HG02763 (cell line): ENCODE measurements around the gene QDPR.
"Not testable (repeated sequence)": the region's sequence is repeated elsewhere in the genome, so short reads cannot be mapped to it uniquely, and the experiment has no call there.

Experiments used
- ATAC-seq: cut with Tn5 transposase; IDR thresholded peaks from one replicate; pipeline ENCODE4 v1.9.1; 2021; ENCODE audit warnings: mild to moderate bottlenecking, moderate library complexity; ENCODE audit not compliant: unreplicated experiment

The QDPR gene

DNA sequence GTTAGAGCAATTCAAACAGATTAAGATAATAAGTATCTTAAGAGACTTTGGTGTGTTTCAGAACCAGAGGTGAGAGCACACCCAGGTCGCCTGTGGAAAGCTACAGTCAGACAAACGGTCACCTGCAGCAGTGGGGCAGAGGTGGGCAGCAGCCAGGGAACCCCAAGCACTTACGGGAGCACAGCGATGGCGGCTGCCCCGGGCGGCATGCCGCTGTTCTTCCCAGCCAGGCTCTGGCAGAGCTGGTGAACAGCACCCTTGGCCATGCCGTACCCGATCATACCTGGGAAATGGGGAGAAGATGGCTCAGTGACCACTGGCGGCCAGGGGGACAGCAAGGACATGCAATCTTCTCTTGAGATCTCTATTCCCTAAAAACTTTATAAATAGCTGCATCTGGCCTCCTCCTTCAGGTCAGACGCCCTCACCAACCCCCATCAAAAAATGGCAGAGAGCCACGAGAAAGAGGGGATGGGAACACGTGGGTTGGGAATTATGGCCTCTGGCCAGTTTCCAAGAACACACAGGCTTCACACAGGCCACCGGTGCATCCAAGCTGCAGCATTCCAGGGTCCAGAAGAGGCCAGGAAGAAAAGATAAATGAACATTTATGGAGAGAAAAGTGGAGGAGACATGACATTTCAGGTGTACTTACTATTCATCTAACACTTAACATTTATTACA, 19.7 kb downstream of the QDPR start:
- ATAC-seq = no peak

DNA sequence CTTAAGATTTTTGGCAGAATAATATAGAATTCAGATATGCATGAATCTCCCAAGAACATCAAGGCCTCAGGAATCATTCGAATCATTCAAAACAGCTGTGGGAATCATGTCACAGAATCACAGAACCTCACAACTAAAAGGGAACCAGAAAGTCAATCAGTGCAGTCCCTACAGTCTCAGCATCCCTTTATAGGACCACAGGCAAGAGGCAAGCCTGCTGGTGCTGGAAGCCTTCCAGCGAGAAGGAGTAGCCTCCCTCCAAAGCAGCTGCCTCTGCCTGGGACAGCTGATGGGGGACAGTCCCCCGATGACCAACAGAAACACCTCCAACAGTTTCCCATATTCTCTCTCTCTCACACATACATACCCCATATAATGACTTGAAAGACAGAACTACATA, 20.7 kb downstream of the QDPR start:
- ATAC-seq = no peak

DNA sequence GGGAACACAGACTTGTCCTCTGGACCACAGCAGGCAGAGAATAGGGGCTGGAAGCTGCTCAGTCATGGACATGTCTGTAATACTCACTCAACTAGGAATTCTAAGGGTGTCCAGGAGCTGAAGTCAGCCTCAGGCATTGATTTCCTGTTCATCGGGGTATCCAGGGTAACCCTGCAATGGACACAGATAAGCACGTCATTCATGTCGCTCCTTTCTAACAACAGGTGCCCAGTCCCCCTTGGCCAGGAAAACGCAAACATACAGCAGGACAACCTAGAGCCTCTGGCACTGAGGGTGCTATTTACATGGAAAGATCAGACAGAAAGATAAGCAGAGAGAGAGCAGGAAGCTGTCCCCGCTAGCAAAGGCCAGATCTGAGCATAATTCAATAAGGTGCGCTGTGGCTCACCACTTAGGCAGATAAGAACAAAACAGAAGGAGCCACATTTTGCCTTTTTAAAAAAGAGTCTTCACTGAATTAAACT, 21.3 kb downstream of the QDPR start:
- no peak for ATAC-seq

DNA sequence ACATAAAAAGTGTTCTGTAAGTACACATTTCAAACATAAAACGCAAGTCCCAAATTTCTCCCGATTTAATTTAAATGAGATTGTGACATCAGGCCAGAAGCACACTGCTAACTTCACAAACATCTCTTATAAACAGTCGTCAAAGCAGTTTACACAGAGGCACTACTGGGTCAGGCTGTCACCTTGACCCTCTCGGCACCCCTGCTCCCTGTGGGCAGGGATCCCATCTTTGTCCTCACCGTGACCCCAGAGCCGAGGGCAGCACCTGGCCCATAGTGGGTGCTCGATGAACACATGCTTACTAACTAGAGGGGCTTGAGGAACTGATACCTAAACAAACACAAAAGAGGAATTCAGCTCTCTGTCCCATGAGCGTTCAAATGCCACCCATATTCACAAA, 22.2 kb downstream of the QDPR start:
- no peak for ATAC-seq

DNA sequence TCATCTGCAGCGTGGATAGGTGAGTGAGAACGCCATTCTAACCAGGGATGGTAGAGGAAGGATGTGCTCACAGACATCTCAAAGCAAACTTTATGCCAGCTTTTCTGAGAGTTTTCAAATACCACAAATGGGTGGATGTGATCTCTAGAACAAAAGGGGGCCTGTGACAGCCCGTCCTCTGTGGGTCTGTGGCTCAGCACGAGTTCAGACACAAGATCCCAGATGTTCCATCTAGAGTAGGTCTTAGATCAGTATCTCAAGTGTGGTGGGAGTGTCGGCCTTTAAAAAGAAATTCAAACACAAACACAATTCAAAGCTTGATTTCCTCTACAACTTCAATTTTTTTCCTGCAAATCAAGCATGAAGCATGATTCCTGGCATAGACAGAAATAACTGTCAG, 22.8 kb downstream of the QDPR start:
- ATAC-seq = no peak

DNA sequence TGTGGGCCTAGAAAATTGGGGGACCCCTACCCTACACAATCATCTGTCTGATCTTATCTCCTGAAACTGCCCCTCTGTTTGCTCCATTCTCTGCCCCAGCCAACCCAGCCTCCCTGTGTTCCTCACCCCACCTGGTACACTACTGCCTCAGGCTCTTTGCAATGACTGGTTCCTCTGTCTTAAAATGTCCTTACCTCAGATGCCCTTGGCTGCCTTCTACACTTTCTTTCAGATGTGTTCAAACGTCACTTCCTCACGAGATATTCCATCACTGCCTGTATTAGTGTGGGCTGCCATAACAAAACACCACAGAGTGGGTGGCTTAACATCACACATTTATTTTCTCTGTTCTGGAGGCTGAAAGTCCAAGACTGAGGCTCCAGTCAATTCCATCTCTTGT, 29.2 kb downstream of the QDPR start:
- no peak for ATAC-seq

DNA sequence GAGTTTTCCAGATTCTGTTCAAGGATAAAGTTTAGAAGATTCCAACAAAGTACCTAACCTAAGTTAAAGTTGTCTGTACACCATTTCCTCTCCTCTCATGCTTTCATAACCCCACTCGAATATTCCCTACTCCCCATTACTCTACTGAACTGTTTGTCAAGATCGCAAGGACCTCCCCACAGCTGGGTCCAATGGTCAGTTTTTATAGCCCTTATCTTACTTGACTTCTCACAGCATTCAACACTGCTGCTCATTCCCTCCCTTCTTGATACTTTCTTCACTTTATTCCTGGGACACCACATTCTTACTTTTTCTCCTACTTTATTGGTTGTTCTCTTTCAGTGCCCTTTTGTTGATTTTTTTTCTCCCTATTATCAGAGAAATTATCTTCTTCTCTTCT, 30.9 kb downstream of the QDPR start:
- ATAC-seq = no peak

DNA sequence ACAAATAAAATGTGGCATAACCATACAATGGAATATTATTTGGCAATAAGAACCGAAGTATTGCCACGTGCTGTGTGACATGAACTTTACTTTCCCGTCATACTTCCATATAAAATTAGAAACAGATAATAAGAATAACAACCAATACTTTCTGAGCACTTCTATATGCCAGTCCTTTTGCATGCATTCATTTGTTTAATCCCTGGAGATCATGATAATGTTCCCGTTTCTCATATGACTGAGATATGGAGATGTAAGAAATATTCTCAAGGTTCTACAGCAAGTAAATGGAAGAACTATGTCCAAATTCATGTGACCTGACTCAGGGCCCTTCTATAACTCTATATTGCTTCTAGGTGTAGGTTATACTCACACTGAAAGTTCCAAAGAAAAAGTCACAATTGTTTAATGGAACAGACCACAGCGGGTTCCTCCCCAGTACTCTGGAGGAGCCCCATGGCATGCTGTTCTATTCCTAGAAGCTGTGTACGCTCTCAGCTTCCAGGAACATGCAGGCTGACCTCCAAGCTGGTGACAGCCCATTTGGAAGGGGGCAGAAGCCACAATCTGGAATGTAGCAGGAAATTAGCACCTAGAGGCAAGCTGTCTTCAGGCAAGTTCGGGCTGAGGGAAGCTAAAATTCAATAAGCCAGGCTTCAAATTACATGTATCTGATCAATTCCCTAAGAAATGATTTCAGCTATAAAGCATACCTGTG, 31.5 kb downstream of the QDPR start:
- ATAC-seq = no peak

DNA sequence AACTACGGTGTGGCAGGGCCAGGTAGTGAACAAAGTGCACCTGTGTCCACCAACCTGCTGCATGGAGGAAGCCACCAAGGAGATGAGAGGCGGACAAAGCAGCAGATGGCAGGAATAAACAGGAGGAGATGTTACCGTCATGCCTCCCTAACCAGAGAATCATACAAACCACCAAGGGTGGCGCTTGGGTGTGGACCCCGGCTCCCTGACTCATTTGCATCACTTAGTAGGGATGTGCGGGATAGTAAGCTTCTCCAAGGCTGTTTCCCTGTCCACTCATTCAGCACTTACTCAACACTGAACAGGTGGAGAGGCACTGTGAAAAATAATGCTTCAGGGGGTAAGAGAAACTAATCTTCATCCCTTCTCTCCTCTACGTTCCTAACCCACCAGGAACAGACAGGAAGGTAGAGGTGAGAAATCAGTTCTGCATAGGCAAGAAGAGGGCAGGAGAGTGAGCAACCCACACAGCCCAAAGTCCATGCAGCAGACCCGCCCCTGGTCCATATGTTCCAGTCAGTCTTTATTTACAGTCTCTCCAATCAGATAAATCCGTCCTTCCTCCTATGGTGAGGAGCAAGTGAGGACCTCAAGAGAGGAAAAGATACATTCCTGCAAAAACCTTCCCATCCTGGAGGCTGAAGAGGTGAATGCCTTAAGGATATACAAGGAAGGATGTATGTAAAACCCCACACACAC, 34.0 kb downstream of the QDPR start:
- ATAC-seq = no peak

DNA sequence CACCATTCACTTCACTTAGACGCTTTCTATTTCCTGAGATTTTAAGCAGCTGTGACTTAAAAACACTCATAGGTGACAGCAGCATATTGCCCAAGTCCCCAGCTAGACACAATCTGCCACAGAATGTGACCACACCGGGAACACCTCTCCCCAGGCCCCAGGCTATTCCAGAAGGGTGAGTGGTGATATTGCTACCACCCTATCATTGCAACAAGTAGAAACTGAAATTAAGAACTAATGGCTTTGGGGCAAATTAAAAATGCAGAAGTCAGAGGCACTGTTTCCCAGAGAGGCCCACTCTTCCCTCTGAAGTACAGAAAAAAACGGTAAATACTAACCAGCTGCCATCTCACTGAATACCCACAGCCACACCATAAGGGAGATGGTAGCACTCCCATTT, 35.0 kb downstream of the QDPR start:
- ATAC-seq = no peak

DNA sequence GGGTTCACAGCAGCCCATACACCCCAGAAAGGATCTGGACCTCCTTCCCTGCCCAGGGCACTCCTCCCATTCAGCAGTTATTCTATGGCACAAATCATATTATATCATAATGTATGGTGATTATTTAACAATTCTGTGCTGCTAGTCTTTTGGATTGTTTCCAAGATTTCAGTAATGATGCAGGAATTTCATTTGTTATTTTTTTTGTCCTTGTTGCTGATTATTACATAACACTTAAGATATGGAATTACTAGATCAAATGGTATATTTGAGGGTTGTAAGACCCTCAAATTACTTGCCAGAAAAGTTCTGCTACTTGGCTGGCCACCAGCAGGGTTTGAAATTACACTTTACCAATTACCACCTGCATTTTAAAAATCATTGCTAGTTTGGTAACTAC, 36.4 kb downstream of the QDPR start:
- ATAC-seq = no peak

DNA sequence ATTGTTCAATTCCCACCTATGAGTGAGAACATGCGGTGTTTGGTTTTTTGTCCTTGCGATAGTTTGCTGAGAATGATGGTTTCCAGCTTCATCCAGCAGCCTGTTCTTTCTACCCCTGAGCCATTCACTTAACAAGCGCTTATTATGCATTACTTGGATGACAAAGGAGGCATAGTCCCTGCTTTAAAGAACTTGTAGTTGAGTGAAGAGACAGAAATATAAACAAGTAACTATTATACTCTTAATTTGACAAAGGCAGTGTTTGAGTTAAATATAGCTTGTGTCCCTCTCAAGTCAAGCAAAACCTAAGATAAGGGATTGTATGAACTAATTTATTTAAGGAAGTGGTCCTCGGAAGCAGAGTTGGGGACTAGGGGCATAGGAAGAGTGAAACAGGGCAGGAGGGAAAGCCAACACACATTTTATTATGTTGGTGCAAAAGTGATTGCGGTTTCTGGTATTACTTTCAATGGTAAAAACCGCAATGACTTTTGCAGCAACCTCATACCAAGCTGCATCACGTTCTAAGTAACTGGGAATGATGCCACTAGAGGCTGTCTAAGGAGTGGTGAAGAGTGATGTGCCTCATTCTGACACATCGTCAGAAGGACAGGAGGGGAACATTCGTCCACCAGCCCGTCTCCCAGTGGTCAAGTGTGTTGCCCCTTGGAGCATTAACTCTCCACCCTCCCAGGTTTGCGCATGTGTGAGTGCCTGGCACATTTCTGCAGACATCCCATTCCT, 41.8 kb downstream of the QDPR start:
- no peak for ATAC-seq

DNA sequence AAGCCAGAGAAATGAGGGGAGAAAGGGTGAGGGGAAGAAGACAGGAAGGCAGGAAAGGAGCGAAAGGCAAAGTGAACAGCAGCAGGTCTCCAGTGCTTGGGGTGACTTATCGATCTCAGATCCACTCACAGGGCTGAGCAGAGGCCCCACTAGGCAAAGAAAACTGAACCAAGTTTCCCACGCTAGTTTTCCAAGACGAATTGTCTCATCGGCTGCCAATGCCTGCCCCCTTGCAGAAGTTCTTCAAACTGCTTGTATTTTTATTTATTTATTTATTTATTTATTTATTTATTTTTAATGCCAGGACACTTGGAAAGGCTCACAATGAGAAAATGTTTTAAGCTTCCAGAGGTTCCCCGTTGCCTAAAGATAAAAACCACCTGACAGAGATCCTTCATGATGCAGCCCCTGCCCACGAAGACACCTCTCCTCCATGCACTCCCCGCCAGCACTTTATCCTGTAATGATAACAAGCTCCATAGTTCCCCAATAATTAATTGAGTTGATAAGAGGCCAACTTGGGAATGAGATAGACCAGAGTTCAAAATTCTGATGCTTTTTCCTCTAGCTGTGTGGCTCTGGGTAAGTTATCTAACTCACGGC, 43.2 kb downstream of the QDPR start:
- ATAC-seq = no peak

DNA sequence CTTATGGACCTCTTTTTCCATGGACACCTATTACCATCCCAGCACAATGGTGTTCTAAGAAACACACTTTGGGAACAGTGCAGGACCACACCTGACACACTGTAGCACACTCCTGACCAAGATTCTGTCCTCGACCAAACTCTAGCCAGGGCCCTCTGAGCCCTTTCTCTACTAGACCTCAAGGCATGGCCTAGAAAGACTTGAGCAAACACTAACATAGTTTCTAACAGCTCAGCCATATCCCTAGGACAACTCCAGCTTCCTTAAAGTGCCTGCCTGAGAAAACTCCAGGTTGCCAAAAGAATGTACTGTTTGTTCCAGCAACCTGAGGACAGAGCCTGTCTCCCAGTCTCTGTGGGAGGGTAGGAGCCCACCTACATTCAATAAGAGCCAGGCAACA, 48.3 kb downstream of the QDPR start:
- ATAC-seq = no peak

DNA sequence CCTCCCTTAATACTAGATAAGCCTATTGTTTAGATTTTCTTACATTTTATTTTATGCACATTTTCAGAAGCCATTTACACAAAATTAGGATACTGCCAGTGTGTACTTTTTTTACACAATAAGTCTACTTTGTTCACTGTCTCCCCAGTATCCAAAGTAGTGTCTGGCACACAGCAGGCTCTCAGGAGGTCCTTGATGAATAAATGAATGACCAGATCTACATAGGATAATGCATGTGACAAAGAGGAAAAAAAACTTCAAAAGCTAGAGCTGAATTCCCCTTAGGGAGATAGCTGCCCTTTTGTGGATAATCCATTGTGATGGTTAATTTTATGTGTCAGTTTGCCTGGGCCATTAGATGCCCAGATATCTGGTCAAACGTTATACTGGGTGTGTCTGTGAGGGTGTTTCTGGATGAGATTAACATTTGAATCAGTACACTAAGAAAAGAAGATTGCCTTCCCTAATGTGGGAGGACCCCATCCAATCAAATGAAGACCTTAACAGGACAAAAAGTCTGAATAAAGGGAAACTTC, 61.6 kb downstream of the QDPR start:
- ATAC-seq = no peak

DNA sequence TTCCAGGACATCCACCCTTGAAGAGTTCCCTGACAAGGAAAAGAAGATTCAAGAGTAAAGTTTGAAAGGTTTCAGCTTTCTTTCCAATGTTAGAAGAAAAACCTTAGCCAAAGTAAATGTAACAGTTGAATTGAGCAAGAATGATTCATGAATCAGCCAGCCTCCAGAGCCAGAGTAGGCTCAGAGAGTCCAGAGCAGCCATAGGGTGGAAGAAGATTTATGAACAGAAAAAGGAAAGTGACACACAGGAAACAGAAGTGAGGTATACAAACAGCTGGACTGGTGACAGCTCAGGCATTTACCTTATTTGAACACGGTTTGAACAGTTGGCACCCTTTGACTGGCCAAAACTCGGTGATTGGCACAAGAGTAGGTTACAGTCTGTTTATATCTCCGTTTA, 63.2 kb downstream of the QDPR start:
- ATAC-seq = no peak

DNA sequence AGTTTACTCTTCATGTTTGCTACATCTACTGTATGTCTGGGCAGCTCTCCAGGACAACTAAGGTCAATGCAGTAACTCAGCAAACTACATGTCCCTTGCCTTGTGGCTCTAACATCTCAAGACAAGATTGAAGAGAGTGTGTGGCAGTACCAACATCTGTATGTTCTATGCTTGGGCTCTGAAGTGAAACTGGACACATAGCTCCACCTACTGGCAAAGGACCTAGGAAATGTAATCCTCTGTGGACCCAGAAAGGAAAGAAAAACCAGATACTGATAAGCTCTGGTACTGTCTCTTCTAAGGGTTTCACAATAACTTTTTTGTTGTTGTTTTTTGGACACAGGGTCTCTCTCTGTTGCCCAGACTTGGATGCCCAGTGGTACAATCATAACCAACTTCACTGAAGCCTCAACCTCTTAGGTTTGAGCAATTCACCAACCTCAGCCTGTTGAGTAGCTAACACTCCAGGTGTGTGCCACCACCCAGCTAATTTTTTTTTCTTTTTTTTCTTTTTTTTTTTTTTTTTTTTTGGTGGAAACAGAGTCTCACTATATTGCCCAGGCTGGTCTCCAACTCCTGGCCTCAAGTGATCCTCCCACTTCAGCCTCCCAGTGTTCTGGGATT, 64.1 kb downstream of the QDPR start:
- peak; percentile 97 for ATAC-seq

DNA sequence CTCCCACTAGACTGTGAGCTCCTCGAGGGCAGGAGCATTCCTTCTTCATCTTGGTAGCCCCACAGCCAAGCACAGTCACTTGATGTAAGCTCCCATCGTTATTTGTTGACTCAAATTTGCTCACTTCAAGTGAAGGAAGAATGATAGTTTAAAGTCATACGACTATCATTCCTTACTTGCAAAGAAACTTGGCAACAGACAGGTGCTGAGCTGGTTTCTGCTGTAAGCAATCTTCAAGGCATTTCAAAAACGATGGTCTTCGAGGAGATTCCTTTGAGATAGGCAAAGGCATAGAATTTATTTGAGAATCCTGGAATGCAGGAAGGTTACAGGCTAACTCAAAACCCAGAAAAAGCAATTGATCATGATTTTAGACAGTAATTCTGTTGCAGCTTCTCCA, 64.8 kb downstream of the QDPR start:
- no peak for ATAC-seq

DNA sequence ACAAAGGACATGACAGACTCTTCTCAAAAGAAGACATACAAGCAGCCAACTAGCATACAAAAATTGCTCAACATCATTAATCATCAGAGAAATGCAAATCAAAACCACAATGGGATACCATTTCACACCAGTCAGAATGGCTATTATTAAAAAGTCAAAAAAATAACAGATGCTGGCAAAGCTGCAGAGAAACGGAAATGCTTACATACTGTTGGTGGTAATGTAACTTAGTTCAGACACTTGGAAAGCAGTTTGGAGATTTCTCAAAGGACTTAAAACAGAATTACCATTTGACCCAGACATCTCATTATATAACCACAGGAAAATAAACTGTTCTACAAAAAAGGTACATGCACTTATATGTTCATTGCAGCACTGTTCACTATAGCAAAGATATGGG, 69.4 kb downstream of the QDPR start:
- ATAC-seq = not testable (repeated sequence)

DNA sequence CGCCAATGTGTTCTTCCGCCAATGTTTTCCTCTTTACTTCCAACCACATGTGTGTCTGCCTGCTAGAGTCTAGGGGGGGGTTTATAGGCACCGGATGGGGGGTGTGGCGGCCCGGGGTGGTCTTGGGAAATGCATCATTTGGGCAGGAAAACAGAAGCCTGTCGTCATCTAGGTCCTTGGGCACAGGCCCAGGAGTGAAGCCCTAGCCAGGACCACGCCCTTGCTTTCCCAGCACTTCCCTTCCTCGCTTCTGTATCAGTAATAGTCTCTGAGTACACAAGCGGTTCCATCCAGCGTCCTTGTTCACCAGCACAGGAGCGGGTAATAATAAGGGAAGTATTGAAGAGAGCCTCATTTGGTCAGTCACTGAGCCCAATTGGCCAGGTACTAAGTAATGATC, 74.5 kb downstream of the QDPR start:
- no peak for ATAC-seq
